ENCODE results near the gene TFG.

DNA sequence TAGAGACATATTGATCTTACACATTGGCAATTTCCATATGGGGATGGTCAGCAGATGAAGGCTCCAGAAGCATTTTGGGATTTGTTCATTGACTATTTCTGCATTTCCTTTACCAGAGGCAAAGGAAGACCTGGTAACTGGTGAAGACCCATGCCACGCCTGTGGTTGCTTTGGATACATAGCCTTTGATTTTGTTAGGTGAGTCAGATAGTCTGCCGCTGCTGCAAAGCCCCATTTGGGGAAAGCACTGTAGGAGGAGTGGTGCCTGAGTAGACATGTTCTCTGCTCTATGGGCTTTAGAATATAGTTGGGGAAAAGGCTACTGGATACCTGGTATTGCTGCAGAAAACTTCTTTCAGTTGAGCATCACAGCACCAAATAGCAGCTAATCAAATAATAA lies 56.8 kb downstream of the TFG start:
- TF ChIP-seq, protein P1, sequence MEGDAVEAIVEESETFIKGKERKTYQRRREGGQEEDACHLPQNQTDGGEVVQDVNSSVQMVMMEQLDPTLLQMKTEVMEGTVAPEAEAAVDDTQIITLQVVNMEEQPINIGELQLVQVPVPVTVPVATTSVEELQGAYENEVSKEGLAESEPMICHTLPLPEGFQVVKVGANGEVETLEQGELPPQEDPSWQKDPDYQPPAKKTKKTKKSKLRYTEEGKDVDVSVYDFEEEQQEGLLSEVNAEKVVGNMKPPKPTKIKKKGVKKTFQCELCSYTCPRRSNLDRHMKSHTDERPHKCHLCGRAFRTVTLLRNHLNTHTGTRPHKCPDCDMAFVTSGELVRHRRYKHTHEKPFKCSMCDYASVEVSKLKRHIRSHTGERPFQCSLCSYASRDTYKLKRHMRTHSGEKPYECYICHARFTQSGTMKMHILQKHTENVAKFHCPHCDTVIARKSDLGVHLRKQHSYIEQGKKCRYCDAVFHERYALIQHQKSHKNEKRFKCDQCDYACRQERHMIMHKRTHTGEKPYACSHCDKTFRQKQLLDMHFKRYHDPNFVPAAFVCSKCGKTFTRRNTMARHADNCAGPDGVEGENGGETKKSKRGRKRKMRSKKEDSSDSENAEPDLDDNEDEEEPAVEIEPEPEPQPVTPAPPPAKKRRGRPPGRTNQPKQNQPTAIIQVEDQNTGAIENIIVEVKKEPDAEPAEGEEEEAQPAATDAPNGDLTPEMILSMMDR (IDR thresholded peaks at IDR 0.05 in 2 of 3, conservative IDR thresholded peaks at IDR 0.05 in 1 of 3; ENCODE audit: insufficient read depth in 2 of 3, low read depth in 1 of 3, low read length in 3 of 3): no peak
- TF ChIP-seq U2AF1 (optimal IDR thresholded peaks at IDR 0.05; ENCODE audit: low read depth, low read length): no peak
- TF ChIP-seq CREM (IDR thresholded peaks at IDR 0.05; ENCODE audit: low read depth): no peak
- TF ChIP-seq FOXK2 (conservative IDR thresholded peaks at IDR 0.05 in 1 of 2, IDR thresholded peaks at IDR 0.05 in 1 of 2; ENCODE audit: low read depth in 2 of 2): no peak
- TF ChIP-seq, protein P2, sequence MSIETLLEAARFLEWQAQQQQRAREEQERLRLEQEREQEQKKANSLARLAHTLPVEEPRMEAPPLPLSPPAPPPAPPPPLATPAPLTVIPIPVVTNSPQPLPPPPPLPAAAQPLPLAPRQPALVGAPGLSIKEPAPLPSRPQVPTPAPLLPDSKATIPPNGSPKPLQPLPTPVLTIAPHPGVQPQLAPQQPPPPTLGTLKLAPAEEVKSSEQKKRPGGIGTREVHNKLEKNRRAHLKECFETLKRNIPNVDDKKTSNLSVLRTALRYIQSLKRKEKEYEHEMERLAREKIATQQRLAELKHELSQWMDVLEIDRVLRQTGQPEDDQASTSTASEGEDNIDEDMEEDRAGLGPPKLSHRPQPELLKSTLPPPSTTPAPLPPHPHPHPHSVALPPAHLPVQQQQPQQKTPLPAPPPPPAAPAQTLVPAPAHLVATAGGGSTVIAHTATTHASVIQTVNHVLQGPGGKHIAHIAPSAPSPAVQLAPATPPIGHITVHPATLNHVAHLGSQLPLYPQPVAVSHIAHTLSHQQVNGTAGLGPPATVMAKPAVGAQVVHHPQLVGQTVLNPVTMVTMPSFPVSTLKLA (conservative IDR thresholded peaks at IDR 0.05): no peak
- no peak for TF ChIP-seq POLR3A (IDR thresholded peaks at IDR 0.05; ENCODE audit: borderline replicate concordance, extremely low read depth, insufficient read depth, insufficient read length)
- no peak for TF ChIP-seq MTA3 (IDR thresholded peaks at IDR 0.05; ENCODE audit: borderline replicate concordance)
- no peak for TF ChIP-seq LEF1 (IDR thresholded peaks at IDR 0.05)
- TF ChIP-seq HNRNPUL1 (IDR thresholded peaks at IDR 0.05; ENCODE audit: low read length): no peak
- TF ChIP-seq ZNF121 (CRISPR knock-in tag; conservative IDR thresholded peaks at IDR 0.05): no peak
- no peak for TF ChIP-seq CC2D1A (IDR thresholded peaks at IDR 0.05)
